ENCODE data around the gene ZNF514. TPM values are rescaled to one million over a fixed set of nuclear protein-coding genes. Genes with fewer than 3 reads are reported as not detected.
A peak's percentile ranks its signal among the peaks of the same experiment; 100 is the strongest.

The ZNF514 gene
- total RNA-seq, 1 experiment from 2014 or later = 20.0 TPM

- H3K36me3 ChIP-seq (ENCODE audit: control insufficient read depth, insufficient read depth, low read length) = no peaks in the 10 kb centered on the region
- Mint-ChIP-seq H3K4me1 (ENCODE audit: low read depth, unreplicated experiment) (no peaks in the 10 kb centered on the region), H3K27ac (ENCODE audit: unreplicated experiment) (no peak overlapping the region), H3K27me3 (ENCODE audit: insufficient read depth, unreplicated experiment) (no peaks in the 10 kb centered on the region), H3K9me3 (ENCODE audit: unreplicated experiment) (no peaks in the 10 kb centered on the region), H3K4me3 (ENCODE audit: unreplicated experiment) (no peak overlapping the region), H3K36me3 (ENCODE audit: insufficient read depth, unreplicated experiment) (peaks cover 8% of the 10 kb centered on the region)
- POLR2A ChIA-PET = no interaction called here
- intact Hi-C loops (cut with micrococcal nuclease; ENCODE audit: unreplicated experiment) = no loop called here
- BruUV-seq (replicated peaks) = no TSS peak
- no peaks in the 10 kb centered on the region for H3K9me3 ChIP-seq
- no peak for TF ChIP-seq CTCF (IDR thresholded peaks at IDR 0.05; ENCODE audit: insufficient read depth in 1 of 2, low read depth in 1 of 2, low read length in 1 of 2, severe bottlenecking in 1 of 2, unreplicated experiment in 1 of 2)
- no peak for DNase-seq
- no peak overlapping the region for H3K4me3 ChIP-seq (ENCODE audit: low read depth, low read length)
- no peaks in the 10 kb centered on the region for H3K27me3 ChIP-seq (replicated peaks; ENCODE audit: control insufficient read depth, insufficient read depth, low read length)
- H3K4me1 ChIP-seq = no peaks in the 10 kb centered on the region
- CTCF ChIA-PET = interaction anchor here (0.9 kb wide), 1 partner anchor 58 kb away, joined by 3 read pairs; no protein-coding TSS in a partner anchor
Measured at GRCh38 chr2:95174031-95174542, 14.4 kb upstream of the ZNF514 start.

- TF ChIP-seq CTCF (IDR thresholded peaks at IDR 0.05; ENCODE audit: insufficient read depth in 1 of 2, low read depth in 1 of 2, low read length in 1 of 2, severe bottlenecking in 1 of 2, unreplicated experiment in 1 of 2) = no peak
- H3K4me3 Mint-ChIP-seq (ENCODE audit: unreplicated experiment) = no peak overlapping the region
- no peaks in the 10 kb centered on the region for H3K36me3 ChIP-seq (ENCODE audit: control insufficient read depth, insufficient read depth, low read length)
- no peak overlapping the region for H3K4me3 ChIP-seq (ENCODE audit: low read depth, low read length)
- POLR2A ChIA-PET = no interaction called here
- H3K27me3 Mint-ChIP-seq (ENCODE audit: insufficient read depth, unreplicated experiment) = no peaks in the 10 kb centered on the region
- H3K9me3 Mint-ChIP-seq (ENCODE audit: unreplicated experiment) = no peaks in the 10 kb centered on the region
- no peaks in the 10 kb centered on the region for H3K9me3 ChIP-seq
- CTCF ChIA-PET = no interaction called here
- H3K36me3 Mint-ChIP-seq (ENCODE audit: insufficient read depth, unreplicated experiment) = peaks cover under 1% of the 10 kb centered on the region
- no peak for DNase-seq
- no peaks in the 10 kb centered on the region for H3K27me3 ChIP-seq (replicated peaks; ENCODE audit: control insufficient read depth, insufficient read depth, low read length)
- no peak overlapping the region for H3K27ac Mint-ChIP-seq (ENCODE audit: unreplicated experiment)
- H3K4me1 Mint-ChIP-seq (ENCODE audit: low read depth, unreplicated experiment) = no peaks in the 10 kb centered on the region
- BruUV-seq (replicated peaks) = no TSS peak
- H3K4me1 ChIP-seq = no peaks in the 10 kb centered on the region
- intact Hi-C loops (cut with micrococcal nuclease; ENCODE audit: unreplicated experiment) = no loop called here
Measured at GRCh38 chr2:95171902-95172301, 12.3 kb upstream of the ZNF514 start.

GRCh38 chr2:95166065-95166763, 6.6 kb upstream of the ZNF514 start:
- Mint-ChIP-seq H3K4me3 (ENCODE audit: unreplicated experiment) (peak overlapping the region; percentile 95), H3K27ac (ENCODE audit: unreplicated experiment) (peak overlapping the region; percentile 97), H3K27me3 (ENCODE audit: insufficient read depth, unreplicated experiment) (no peaks in the 10 kb centered on the region), H3K4me1 (ENCODE audit: low read depth, unreplicated experiment) (peaks cover 7% of the 10 kb centered on the region), H3K9me3 (ENCODE audit: unreplicated experiment) (no peaks in the 10 kb centered on the region), H3K36me3 (ENCODE audit: insufficient read depth, unreplicated experiment) (peaks cover 10% of the 10 kb centered on the region)
- BruUV-seq (replicated peaks) = TSS peak; percentile 77
- Histone ChIP-seq H3K4me3 (ENCODE audit: low read depth, low read length) (peak overlapping the region; percentile 89), H3K36me3 (ENCODE audit: control insufficient read depth, insufficient read depth, low read length) (no peaks in the 10 kb centered on the region), H3K27me3 (replicated peaks; ENCODE audit: control insufficient read depth, insufficient read depth, low read length) (no peaks in the 10 kb centered on the region), H3K9me3 (0 out of 2 replicates have a peak, but pooled peaks cover 5% of the 10 kb centered on the region), H3K4me1 (0 out of 2 replicates have a peak, but pooled peaks cover 3% of the 10 kb centered on the region)
- ChIA-PET CTCF (interaction anchor here (1.2 kb wide), 1 partner anchor 45 kb away, joined by 3 read pairs; the partner anchor contains the start of gene MRPS5), POLR2A (no interaction called here)
- no peak for TF ChIP-seq CTCF (IDR thresholded peaks at IDR 0.05; ENCODE audit: insufficient read depth in 1 of 2, low read depth in 1 of 2, low read length in 1 of 2, severe bottlenecking in 1 of 2, unreplicated experiment in 1 of 2)
- DNase-seq = no peak
- intact Hi-C loops (cut with micrococcal nuclease; ENCODE audit: unreplicated experiment) = no loop called here

Data from Caco-2 (cell line).